HFFc6 (cell line): ENCODE measurements around the gene EVI5. TPM values are rescaled to one million over a fixed set of nuclear protein-coding genes. Genes with fewer than 3 reads are reported as not detected.

Source experiments
- DNase-seq: peaks from one replicate; pipeline ENCODE4 v3.0.0-alpha.2; 2018
- H3K27ac Mint-ChIP-seq: 2 replicates; pipeline ENCODE4 v1.8.0; 2020; ENCODE audit warnings: mild to moderate bottlenecking, mixed read lengths
- H3K27me3 Mint-ChIP-seq: 2 replicates; pipeline ENCODE4 v1.8.0; 2021; ENCODE audit warnings: mild to moderate bottlenecking, moderate library complexity, mixed read lengths; ENCODE audit not compliant: insufficient read depth
- H3K36me3 Mint-ChIP-seq: 2 replicates; pipeline ENCODE4 v1.8.0; 2021; ENCODE audit warnings: low read depth, mixed read lengths
- H3K4me1 Mint-ChIP-seq: 2 replicates; pipeline ENCODE4 v1.8.0; 2020; ENCODE audit warnings: low read depth, mixed read lengths
- H3K4me3 Mint-ChIP-seq: 2 replicates; pipeline ENCODE4 v1.8.0; 2020; ENCODE audit warnings: mild to moderate bottlenecking, moderate library complexity, mixed read lengths
- H3K9me3 Mint-ChIP-seq: 2 replicates; pipeline ENCODE4 v1.8.0; 2020; ENCODE audit warnings: mild to moderate bottlenecking, mixed read lengths
- total RNA-seq, 6 experiments: library from RNA; stranded (reverse); fragmentation: NEBNext Ultra II Directional; extraction: Animal tissue kit (Norgen Biotek cat#: 25700); gene quantifications; 2 replicates in 1 of 6; 3 replicates in 5 of 6; pipeline ENCODE4 v1.2.3, GENCODE V29; 2021
- TF ChIP-seq, protein P1 (sequence below): fragments of 200-600 bp; sonication (generic); IDR thresholded peaks from 2 replicates; pipeline ENCODE4 v1.5.0; 2021; ENCODE audit warnings: antibody characterized with exemption, mild to moderate bottlenecking

The EVI5 gene
- total RNA-seq, 6 experiments from 2014 or later, result 31.7 to 43.7 (median 34.0) TPM

DNA sequence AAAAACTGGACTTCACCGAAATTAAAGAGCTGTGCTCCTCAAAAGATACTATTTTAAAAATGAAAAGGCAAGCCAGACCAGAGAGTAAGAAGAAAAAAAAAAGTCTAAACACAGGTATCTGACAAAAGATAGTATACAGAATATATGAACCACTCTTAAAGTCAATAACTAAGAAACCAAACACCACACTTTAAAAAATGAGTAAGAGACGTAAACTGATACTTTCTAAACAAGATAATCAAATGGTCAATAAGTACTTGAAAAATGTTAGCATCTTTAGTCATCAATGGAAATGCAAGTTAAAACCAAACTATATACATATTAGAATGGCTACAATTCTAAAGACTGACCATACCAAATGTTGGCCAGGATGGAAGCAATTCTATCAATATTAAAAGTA, 77.6 kb downstream of the EVI5 start:
- 0 out of 2 replicates have a peak, but pooled peaks cover 1% of the 10 kb centered on the region for H3K27me3 Mint-ChIP-seq
- TF ChIP-seq, protein P1, sequence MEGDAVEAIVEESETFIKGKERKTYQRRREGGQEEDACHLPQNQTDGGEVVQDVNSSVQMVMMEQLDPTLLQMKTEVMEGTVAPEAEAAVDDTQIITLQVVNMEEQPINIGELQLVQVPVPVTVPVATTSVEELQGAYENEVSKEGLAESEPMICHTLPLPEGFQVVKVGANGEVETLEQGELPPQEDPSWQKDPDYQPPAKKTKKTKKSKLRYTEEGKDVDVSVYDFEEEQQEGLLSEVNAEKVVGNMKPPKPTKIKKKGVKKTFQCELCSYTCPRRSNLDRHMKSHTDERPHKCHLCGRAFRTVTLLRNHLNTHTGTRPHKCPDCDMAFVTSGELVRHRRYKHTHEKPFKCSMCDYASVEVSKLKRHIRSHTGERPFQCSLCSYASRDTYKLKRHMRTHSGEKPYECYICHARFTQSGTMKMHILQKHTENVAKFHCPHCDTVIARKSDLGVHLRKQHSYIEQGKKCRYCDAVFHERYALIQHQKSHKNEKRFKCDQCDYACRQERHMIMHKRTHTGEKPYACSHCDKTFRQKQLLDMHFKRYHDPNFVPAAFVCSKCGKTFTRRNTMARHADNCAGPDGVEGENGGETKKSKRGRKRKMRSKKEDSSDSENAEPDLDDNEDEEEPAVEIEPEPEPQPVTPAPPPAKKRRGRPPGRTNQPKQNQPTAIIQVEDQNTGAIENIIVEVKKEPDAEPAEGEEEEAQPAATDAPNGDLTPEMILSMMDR, result no peak
- no peak overlapping the region; the same call in 1 of the 2 replicates for H3K27ac Mint-ChIP-seq
- no peaks in the 10 kb centered on the region for H3K36me3 Mint-ChIP-seq
- H3K9me3 Mint-ChIP-seq, result no peaks in the 10 kb centered on the region
- H3K4me1 Mint-ChIP-seq, result peaks cover 29% of the 10 kb centered on the region
- no peak overlapping the region for H3K4me3 Mint-ChIP-seq
- no peak for DNase-seq

DNA sequence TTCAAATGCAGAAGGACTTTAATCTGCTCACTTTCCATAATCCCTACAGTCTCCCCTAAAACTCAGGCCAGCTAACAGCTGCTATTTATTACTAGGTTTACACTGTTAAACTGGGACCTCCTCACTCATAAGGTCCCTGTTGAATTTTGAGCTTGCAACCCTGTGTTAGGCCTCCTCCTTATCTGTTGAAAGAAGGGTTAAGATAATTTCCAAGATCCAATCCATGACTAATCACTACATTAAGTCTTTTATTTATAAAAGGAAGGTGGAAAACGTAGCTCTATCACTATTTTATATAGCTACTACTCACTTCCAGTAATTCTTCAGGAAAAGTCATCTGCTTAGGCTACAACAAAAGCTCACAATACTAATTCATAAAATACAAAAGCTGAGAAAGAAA, 79.5 kb downstream of the EVI5 start:
- Mint-ChIP-seq H3K4me3 (no peak overlapping the region), H3K36me3 (no peaks in the 10 kb centered on the region), H3K9me3 (no peaks in the 10 kb centered on the region), H3K4me1 (peaks cover 29% of the 10 kb centered on the region), H3K27me3 (0 out of 2 replicates have a peak, but pooled peaks cover 1% of the 10 kb centered on the region), H3K27ac (no peak overlapping the region)
- no peak for DNase-seq
- TF ChIP-seq, protein P1, result no peak

DNA sequence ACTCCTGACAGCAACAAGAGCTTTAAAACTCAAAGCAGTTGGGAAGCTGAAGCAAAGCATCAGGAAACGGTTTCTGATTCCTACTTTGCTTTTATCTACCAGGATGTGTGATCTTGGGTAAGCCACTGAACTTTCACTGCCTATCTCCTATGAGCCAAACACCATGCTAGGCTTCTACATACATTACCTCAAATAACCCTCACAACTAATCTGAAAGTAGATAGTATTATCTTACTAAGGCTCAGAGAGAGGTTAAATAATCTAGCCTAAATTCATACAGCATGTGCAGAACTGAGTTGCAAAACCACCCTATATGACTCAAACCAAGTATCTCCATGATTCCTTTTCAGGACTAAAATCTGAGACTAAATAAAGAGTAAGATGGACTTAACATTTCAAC, 83.8 kb downstream of the EVI5 start:
- Mint-ChIP-seq H3K27ac (no peak overlapping the region), H3K27me3 (0 out of 2 replicates have a peak, but pooled peaks cover 1% of the 10 kb centered on the region), H3K9me3 (no peaks in the 10 kb centered on the region), H3K36me3 (no peaks in the 10 kb centered on the region), H3K4me1 (peaks cover 6% of the 10 kb centered on the region), H3K4me3 (no peak overlapping the region)
- TF ChIP-seq, protein P1, result no peak
- DNase-seq, result no peak

DNA sequence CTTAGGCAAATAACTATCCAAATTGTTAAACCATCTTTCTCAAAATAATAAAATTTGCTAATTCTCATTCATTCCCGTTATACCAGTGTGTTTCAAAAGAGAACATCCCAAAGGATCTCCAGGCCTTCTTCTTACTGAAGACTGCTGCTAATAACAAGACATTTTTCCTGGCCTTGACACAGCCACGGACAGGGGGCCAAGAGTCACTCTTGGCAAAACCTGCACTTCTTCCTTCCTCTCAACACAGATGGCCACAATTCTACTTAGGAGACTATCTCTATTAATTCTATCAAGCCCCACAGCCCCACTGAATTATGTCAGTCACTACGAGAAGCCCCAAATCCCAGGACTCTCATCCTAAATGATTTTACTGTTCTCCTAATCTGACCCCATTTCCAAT, 86.0 kb downstream of the EVI5 start:
- Mint-ChIP-seq H3K27me3 (0 out of 2 replicates have a peak, but pooled peaks cover under 1% of the 10 kb centered on the region), H3K36me3 (peaks cover 7% of the 10 kb centered on the region), H3K4me3 (no peak overlapping the region), H3K27ac (no peak overlapping the region), H3K4me1 (peaks cover 5% of the 10 kb centered on the region; the same call in 1 of the 2 replicates), H3K9me3 (no peaks in the 10 kb centered on the region)
- TF ChIP-seq, protein P1, result no peak
- DNase-seq, result no peak

DNA sequence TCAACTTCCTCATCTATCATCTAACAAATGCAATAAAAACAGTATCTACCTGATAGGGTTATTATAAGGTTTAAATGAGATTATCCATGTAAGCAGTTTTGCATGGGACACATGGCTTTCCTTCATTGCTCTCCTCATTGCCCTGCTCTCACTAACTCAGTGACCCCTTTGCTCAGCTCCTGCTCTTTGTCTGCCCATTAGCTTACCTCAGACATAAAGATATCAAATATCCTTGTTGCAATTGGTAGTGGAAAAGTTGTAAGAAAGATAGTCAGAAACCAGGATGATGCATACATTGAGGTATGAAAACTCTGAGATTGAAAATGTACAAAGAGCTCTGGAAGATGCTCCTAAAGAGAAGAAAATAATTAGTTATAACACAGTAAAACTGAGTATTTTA, 89.8 kb downstream of the EVI5 start:
- H3K27ac Mint-ChIP-seq, result no peak overlapping the region
- H3K9me3 Mint-ChIP-seq, result no peaks in the 10 kb centered on the region
- TF ChIP-seq, protein P1, result no peak
- H3K4me1 Mint-ChIP-seq, result peaks cover 5% of the 10 kb centered on the region; the same call in 1 of the 2 replicates
- H3K4me3 Mint-ChIP-seq, result no peak overlapping the region
- DNase-seq, result no peak
- peaks cover 7% of the 10 kb centered on the region for H3K36me3 Mint-ChIP-seq
- no peaks in the 10 kb centered on the region for H3K27me3 Mint-ChIP-seq

DNA sequence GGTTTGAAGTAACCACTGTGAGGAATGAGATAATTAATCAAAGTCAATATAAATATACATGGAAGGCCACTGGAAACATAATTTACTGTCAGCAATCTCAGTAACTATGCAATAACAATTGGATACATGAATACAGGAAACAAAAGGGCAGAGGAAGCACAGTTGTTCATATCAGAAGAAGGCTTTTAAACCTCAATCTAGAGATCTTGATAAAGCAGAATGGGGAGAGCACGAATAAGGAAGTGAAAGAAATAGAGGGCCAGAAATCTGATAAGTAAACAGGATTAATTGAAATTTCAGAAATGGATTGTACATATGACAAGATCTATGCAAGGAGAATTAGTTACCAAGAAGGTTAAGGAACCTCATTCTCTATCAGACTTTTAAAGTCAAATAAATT, 93.0 kb downstream of the EVI5 start:
- Mint-ChIP-seq H3K4me1 (peaks cover 5% of the 10 kb centered on the region; the same call in 1 of the 2 replicates), H3K9me3 (no peaks in the 10 kb centered on the region), H3K27ac (no peak overlapping the region), H3K4me3 (no peak overlapping the region), H3K27me3 (no peaks in the 10 kb centered on the region), H3K36me3 (peaks cover 25% of the 10 kb centered on the region)
- no peak for DNase-seq
- TF ChIP-seq, protein P1, result no peak
